Left ventricle myocardium inferior (tissue), 1 donor: ENCODE results near the gene SPTLC1. TPM values are rescaled to one million over a fixed set of nuclear protein-coding genes. Genes with fewer than 3 reads are reported as not detected.
"Not testable (repeated sequence)": the region's sequence is repeated elsewhere in the genome, so short reads cannot be mapped to it uniquely, and the experiment has no call there.

Experiments used
- DNase-seq: peaks from one replicate; pipeline ENCODE4 v3.0.0-alpha.2; 2020
- H3K27ac ChIP-seq: fragments of 200-600 bp; replicated peaks from 2 replicates; pipeline ENCODE4 v1.8.0; 2021
- H3K27me3 ChIP-seq: fragments of 200-600 bp; 2 replicates; pipeline ENCODE4 v1.8.0; 2021; ENCODE audit warnings: low read depth
- H3K36me3 ChIP-seq: fragments of 200-600 bp; 2 replicates; pipeline ENCODE4 v1.8.0; 2021
- H3K4me1 ChIP-seq: fragments of 200-600 bp; 2 replicates; pipeline ENCODE4 v1.8.0; 2021
- H3K4me3 ChIP-seq: fragments of 200-600 bp; 2 replicates; pipeline ENCODE4 v1.8.0; 2021; ENCODE audit warnings: mild to moderate bottlenecking, moderate library complexity
- H3K9me3 ChIP-seq: fragments of 200-600 bp; replicated peaks from 2 replicates; pipeline ENCODE4 v1.8.0; 2021
- CTCF ChIP-seq: fragments of 200-600 bp; IDR thresholded peaks from 2 replicates; pipeline ENCODE4 v1.8.0; 2021; ENCODE audit warnings: antibody characterized with exemption, mild to moderate bottlenecking, borderline replicate concordance
- intact Hi-C: fragments of 100-400 bp; cut with micrococcal nuclease; formaldehyde crosslinking; loops from one replicate; pipeline ENCODE4 v1.11.0; 2022
- total RNA-seq: library from RNA; stranded (reverse); fragmentation: NEBNext Ultra II Directional; extraction: Animal tissue kit (Norgen Biotek cat#: 25700); gene quantifications from one replicate; pipeline ENCODE4 v1.2.1, GENCODE V29; 2021
- donor health status: DM: no; HTN: yes; CAD: no; lungs with severe emphysema.

The SPTLC1 gene
- total RNA-seq, 1 donor from 2014 or later: 21.9 TPM

GRCh38 chr9:92147852-92148180 is 32.6 kb upstream of the SPTLC1 start:
- Histone ChIP-seq H3K27me3 (peaks cover 16% of the 10 kb centered on the region), H3K36me3 (no peaks in the 10 kb centered on the region), H3K4me3 (peak overlapping the region; percentile 32), H3K9me3 (no peaks in the 10 kb centered on the region), H3K27ac (peak overlapping the region; percentile 80), H3K4me1 (peaks cover 28% of the 10 kb centered on the region)
- intact Hi-C loops: loop anchor here (10.0 kb wide), 1 partner anchor 87 kb away; no protein-coding TSS in a partner anchor
- no peak for DNase-seq
- no peak for TF ChIP-seq CTCF

GRCh38 chr9:92147030-92147851 is 32.0 kb upstream of the SPTLC1 start:
- Histone ChIP-seq H3K9me3 (no peaks in the 10 kb centered on the region), H3K36me3 (no peaks in the 10 kb centered on the region), H3K4me1 (peaks cover 23% of the 10 kb centered on the region), H3K27me3 (peaks cover 21% of the 10 kb centered on the region), H3K4me3 (peak overlapping the region; percentile 32), H3K27ac (peak overlapping the region; percentile 80)
- intact Hi-C loops: loop anchor here (10.0 kb wide), 1 partner anchor 88 kb away; no protein-coding TSS in a partner anchor
- no peak for TF ChIP-seq CTCF
- DNase-seq: peak; percentile 43

GRCh38 chr9:92146610-92147009 is 31.4 kb upstream of the SPTLC1 start:
- Histone ChIP-seq H3K36me3 (no peaks in the 10 kb centered on the region), H3K27me3 (peaks cover 28% of the 10 kb centered on the region), H3K4me3 (no peak overlapping the region), H3K4me1 (peaks cover 24% of the 10 kb centered on the region), H3K27ac (peak overlapping the region; percentile 80), H3K9me3 (no peaks in the 10 kb centered on the region)
- no peak for TF ChIP-seq CTCF
- DNase-seq: no peak
- intact Hi-C loops: loop anchor here (10.0 kb wide), 1 partner anchor 88 kb away; no protein-coding TSS in a partner anchor

- H3K9me3 ChIP-seq, H3K4me3 ChIP-seq, DNase-seq, H3K27ac ChIP-seq, H3K36me3 ChIP-seq: not testable (repeated sequence)
- peaks cover 36% of the 10 kb centered on the region for H3K27me3 ChIP-seq
- peaks cover 32% of the 10 kb centered on the region for H3K4me1 ChIP-seq
- intact Hi-C loops: loop anchor here (10.0 kb wide), 1 partner anchor 89 kb away; no protein-coding TSS in a partner anchor
These were observed 30.6 kb upstream of the SPTLC1 start for GRCh38 chr9:92145784-92146183.

GRCh38 chr9:92142329-92142728 is 27.1 kb upstream of the SPTLC1 start:
- peaks cover 31% of the 10 kb centered on the region for H3K4me1 ChIP-seq
- H3K36me3 ChIP-seq: no peaks in the 10 kb centered on the region
- TF ChIP-seq CTCF: no peak
- peaks cover 39% of the 10 kb centered on the region for H3K27me3 ChIP-seq
- H3K4me3 ChIP-seq: no peak overlapping the region
- intact Hi-C loops: loop anchor here (10.0 kb wide), 1 partner anchor 92 kb away; no protein-coding TSS in a partner anchor
- no peak overlapping the region for H3K27ac ChIP-seq
- DNase-seq: no peak
- H3K9me3 ChIP-seq: no peaks in the 10 kb centered on the region
